Right lobe of liver (tissue), 6 donors: ENCODE results near the gene ID2. TPM values are rescaled to one million over a fixed set of nuclear protein-coding genes. Genes with fewer than 3 reads are reported as not detected.

Experiments
- ATAC-seq, 4 donors: fragments of 200-7000 bp; cut with Tn5 transposase; one replicate each; pipeline ENCODE4 v1.9.1; 2020; ENCODE audit warnings: mild to moderate bottlenecking in 4 of 4, moderate library complexity in 4 of 4
- DNase-seq, 3 donors: peaks; one replicate each; pipeline ENCODE4 v3.0.0-alpha.2; 2020
- H3K27ac ChIP-seq, 3 donors: fragments of 200-600 bp; one replicate each; pipeline ENCODE4 v1.8.0; 2022
- H3K27me3 ChIP-seq, 2 donors: fragments of 200-600 bp; one replicate each; pipeline ENCODE4 v1.8.0; 2022
- H3K36me3 ChIP-seq, 4 donors: fragments of 200-600 bp; sonication (generic) in 1 of 4; one replicate each; pipeline versions ENCODE4 v1.5.1 to v1.8.0; 2017 to 2022; ENCODE audit warnings: control low read depth in 1 of 4
- H3K4me1 ChIP-seq, 4 donors: fragments of 200-600 bp; sonication (generic) in 1 of 4; one replicate each; pipeline versions ENCODE4 v1.5.1 to v1.8.0; 2017 to 2022; ENCODE audit warnings: control low read depth in 1 of 4
- H3K4me3 ChIP-seq, 3 donors: fragments of 200-600 bp; one replicate each; pipeline ENCODE4 v1.8.0; 2022
- H3K9me3 ChIP-seq, 4 donors: fragments of 200-600 bp; sonication (generic) in 1 of 4; one replicate each; pipeline versions ENCODE4 v1.5.1 to v1.8.0; 2017 to 2022; ENCODE audit warnings: control low read depth in 1 of 4
- POLR2A ChIP-seq: fragments of 450-650 bp; IDR thresholded peaks from one replicate; pipeline ENCODE4 v1.6.1; 2017; ENCODE audit warnings: antibody characterized with exemption, mild to moderate bottlenecking
- WGBS: methylation state at CpG from one replicate; pipeline ENCODE4 v1.1.6; 2018; ENCODE audit warnings: low coverage, low lambda C conversion rate; ENCODE audit not compliant: insufficient coverage; ENCODE audit errors: missing lambda C conversion rate; 5-methylcytosine and 5-hydroxymethylcytosine counted together
- intact Hi-C, 2 donors: fragments of 100-400 bp; cut with DNase I; formaldehyde crosslinking; loops; one replicate each; pipeline versions ENCODE4 v1.11.2 to v1.14.1; 2022
- total RNA-seq, 6 experiments: library from RNA; depleted of rRNA in 2 of 6; stranded (reverse); fragments of >200 nt in 2 of 6; fragmentation: NEBNext Ultra II Directional in 3 of 6; extraction: Animal tissue kit (Norgen Biotek cat#: 25700) in 3 of 6; gene quantifications; one replicate each; pipeline versions ENCODE4 v1.1.0 to v1.2.4, GENCODE V29; 2016 to 2023
- TF ChIP-seq, protein P1 (sequence below), 4 donors: fragments of 200-600 bp in 3 of 4; fragments of 450-650 bp in 1 of 4; IDR thresholded peaks; one replicate each; pipeline versions ENCODE4 v1.5.1 to v1.8.0; 2016 to 2022; ENCODE audit warnings: antibody characterized with exemption in 4 of 4, mild to moderate bottlenecking in 2 of 4
- donor health status: DM: no; HTN: yes; CAD: no.
- donor health status: DM: no; HTN: no; CAD: no.
- donor health status: DM: no; HTN: no; CAD: no.
- donor health status: DM: no; HTN: yes; CAD: no.
- donor health status: DM: no; HTN: yes; CAD: no.

The ID2 gene
- total RNA-seq, 6 experiments from 2014 or later: 103 to 520 (median 191) TPM

DNA sequence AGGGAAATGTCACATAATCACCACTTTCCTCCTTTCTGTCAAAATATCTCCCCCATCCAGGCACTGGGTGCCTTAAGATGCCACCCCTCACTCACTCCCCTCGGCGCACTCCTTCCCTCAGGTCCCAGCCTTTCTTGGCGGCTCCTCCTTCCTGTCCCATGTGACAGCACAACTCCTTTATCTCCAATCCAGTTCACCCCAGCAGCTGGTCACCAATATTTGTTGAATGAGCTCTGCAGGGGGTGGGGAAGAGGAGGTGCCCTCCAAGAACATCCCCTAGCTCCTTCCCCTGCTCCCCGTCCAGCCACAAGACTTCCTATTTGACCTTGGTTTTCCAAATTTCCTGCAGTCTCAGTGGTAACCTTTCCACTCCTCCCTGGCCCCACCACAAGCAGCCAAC is 31.6 kb upstream of the ID2 start:
- Histone ChIP-seq H3K27me3 (no peaks in the 10 kb centered on the region), H3K4me3 (no peak overlapping the region), H3K36me3 (no peaks in the 10 kb centered on the region), H3K27ac (no peak overlapping the region), H3K9me3 (no peaks in the 10 kb centered on the region), H3K4me1 (no peaks in the 10 kb centered on the region)
- 83% methylated on average over 4 of the region's 4 CpGs for WGBS
- TF ChIP-seq, protein P1, sequence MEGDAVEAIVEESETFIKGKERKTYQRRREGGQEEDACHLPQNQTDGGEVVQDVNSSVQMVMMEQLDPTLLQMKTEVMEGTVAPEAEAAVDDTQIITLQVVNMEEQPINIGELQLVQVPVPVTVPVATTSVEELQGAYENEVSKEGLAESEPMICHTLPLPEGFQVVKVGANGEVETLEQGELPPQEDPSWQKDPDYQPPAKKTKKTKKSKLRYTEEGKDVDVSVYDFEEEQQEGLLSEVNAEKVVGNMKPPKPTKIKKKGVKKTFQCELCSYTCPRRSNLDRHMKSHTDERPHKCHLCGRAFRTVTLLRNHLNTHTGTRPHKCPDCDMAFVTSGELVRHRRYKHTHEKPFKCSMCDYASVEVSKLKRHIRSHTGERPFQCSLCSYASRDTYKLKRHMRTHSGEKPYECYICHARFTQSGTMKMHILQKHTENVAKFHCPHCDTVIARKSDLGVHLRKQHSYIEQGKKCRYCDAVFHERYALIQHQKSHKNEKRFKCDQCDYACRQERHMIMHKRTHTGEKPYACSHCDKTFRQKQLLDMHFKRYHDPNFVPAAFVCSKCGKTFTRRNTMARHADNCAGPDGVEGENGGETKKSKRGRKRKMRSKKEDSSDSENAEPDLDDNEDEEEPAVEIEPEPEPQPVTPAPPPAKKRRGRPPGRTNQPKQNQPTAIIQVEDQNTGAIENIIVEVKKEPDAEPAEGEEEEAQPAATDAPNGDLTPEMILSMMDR (IDR thresholded peaks at IDR 0.05): no peak
- no peak for TF ChIP-seq POLR2A
- intact Hi-C loops: no loop called here
- DNase-seq (no peak), ATAC-seq (no peak)

DNA sequence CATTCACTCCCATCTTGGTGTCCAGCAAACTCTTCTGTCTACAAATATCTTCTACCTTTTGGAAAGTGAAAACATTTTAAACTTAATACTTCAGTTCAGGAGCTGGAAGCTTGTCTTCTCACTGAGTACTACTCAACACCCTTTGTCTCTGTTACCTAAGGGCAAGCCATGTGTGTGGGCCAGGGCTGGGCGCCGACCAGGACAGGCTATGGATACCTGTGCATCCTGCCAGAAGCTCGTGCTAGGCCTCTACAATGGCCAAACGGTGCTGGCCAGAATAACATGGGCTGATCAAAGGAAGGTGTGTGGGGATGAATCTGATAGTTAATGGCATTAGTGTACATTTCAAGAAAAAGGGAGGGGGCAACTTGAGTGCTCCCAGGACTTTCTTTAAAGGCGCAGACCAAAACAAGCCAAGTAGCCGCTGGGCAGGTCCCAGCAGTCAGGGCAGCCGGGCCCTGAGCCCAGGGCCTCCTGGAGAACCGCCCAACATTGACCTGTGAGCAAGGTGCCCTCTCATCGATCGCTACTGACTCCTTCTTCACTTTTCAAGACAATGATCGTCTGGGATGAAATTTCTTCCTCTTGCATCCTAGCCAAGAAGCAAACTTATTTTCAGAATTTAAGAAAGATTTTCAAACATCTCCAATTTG is 29.0 kb upstream of the ID2 start:
- Histone ChIP-seq H3K27me3 (no peaks in the 10 kb centered on the region), H3K36me3 (no peaks in the 10 kb centered on the region), H3K27ac (no peak overlapping the region), H3K4me3 (no peak overlapping the region), H3K9me3 (no peaks in the 10 kb centered on the region), H3K4me1 (peaks cover 0 to 23% (median 8%) of the 10 kb centered on the region in 4 donors)
- WGBS: 60% methylated on average over 11 of the region's 11 CpGs
- peak; percentile 16 to 71 (median 53) for ATAC-seq
- TF ChIP-seq POLR2A: no peak
- TF ChIP-seq, protein P1 (IDR thresholded peaks at IDR 0.05): no peak
- intact Hi-C loops: no loop called here
- DNase-seq: peak in 2 of 3 donors; percentile 67 to 76

DNA sequence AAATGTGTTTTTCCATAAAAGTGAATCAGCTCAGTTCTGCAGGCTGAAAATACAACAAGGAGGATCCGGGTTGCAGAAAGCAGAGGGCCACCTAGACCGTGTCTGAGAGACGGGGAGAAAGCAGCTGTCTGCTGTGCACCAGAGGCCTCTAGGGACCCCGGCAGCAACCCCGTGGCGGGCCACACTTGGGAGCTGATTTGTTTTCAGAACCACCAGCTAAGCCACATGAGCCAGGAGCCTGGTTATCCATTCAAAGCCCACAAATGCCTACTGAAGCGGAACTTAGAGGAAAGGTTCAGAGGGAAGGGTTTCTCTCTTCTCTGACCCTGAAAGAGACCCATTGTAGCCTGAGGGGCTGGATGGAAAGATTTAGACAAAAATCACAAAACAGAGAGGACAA is 28.4 kb upstream of the ID2 start:
- Histone ChIP-seq H3K36me3 (no peaks in the 10 kb centered on the region), H3K4me3 (no peak overlapping the region), H3K9me3 (no peaks in the 10 kb centered on the region), H3K4me1 (peaks cover 0 to 29% (median 10%) of the 10 kb centered on the region in 4 donors), H3K27ac (no peak overlapping the region), H3K27me3 (no peaks in the 10 kb centered on the region)
- ATAC-seq: no peak
- TF ChIP-seq, protein P1 (IDR thresholded peaks at IDR 0.05): no peak
- TF ChIP-seq POLR2A: no peak
- WGBS: 88% methylated on average over 3 of the region's 7 CpGs
- no peak for DNase-seq
- intact Hi-C loops: no loop called here

DNA sequence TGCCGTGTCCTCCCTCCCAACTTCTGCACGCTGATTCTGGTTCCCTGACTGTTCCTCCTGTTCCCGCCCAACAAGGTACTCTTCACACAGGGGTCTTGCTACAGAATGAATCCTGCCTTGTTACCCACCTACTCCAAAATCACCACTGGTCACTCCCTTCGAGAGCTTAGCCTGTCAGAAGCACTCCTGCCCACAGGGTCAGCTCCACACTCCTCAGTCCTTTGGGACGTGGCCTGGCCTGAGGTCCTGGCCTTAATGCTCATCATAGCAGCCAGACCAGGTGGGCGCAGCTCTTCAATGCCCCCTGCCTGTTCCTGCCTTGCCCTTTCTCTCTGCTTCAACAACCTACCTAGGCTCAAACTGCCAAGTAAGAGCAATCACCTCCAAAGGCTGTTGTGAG is 27.8 kb upstream of the ID2 start:
- 97% methylated on average over 4 of the region's 6 CpGs for WGBS
- Histone ChIP-seq H3K4me3 (no peak overlapping the region), H3K9me3 (no peaks in the 10 kb centered on the region), H3K4me1 (peaks cover 0 to 35% (median 13%) of the 10 kb centered on the region in 4 donors), H3K27me3 (no peaks in the 10 kb centered on the region), H3K27ac (no peak overlapping the region), H3K36me3 (no peaks in the 10 kb centered on the region)
- intact Hi-C loops: no loop called here
- ATAC-seq: no peak
- TF ChIP-seq POLR2A: no peak
- TF ChIP-seq, protein P1 (IDR thresholded peaks at IDR 0.05): no peak
- DNase-seq: no peak
